HL-60 (cell line): ENCODE results near the gene F2R.

Experiments used
- DNase-seq, 2 experiments: peaks; one replicate each; pipeline ENCODE4 v3.0.0-alpha.2; 2010 to 2020; ENCODE audit warnings: low read depth in 1 of 2, low spot score in 1 of 2
- H3K27ac ChIP-seq: fragments of 250-450 bp; sonication (Bioruptor Pico); replicated peaks from 2 replicates; pipeline ENCODE4 v1.5.1; 2020; ENCODE audit warnings: mild to moderate bottlenecking, moderate library complexity
- H3K27me3 ChIP-seq: fragments of 250-450 bp; sonication (Bioruptor Pico); 2 replicates; pipeline ENCODE4 v1.5.1; 2021; ENCODE audit warnings: mild to moderate bottlenecking, moderate library complexity; ENCODE audit not compliant: insufficient read depth, poor library complexity, severe bottlenecking
- H3K4me3 ChIP-seq: replicated peaks from 2 replicates; pipeline ENCODE4 v1.5.1; 2011; ENCODE audit warnings: mild to moderate bottlenecking, control low read depth, low read length; ENCODE audit not compliant: insufficient read depth
- GABPA ChIP-seq: IDR thresholded peaks from 2 replicates; pipeline ENCODE4 v1.6.1; 2012; ENCODE audit warnings: low read depth
- POLR2AphosphoS5 ChIP-seq: IDR thresholded peaks from 2 replicates; pipeline ENCODE4 v1.6.1; 2012; ENCODE audit warnings: low read depth
- SPI1 ChIP-seq: IDR thresholded peaks from 2 replicates; pipeline ENCODE4 v1.6.1; 2012; ENCODE audit warnings: low read depth, mild to moderate bottlenecking, borderline replicate concordance
- TF ChIP-seq, protein P1 (sequence below): IDR thresholded peaks from 2 replicates; pipeline ENCODE4 v1.6.1; 2012; ENCODE audit warnings: low read depth; ENCODE audit not compliant: insufficient replicate concordance
- TF ChIP-seq, protein P2 (sequence below): IDR thresholded peaks from one replicate; pipeline ENCODE4 v1.5.1; 2011; ENCODE audit warnings: low read length, control low read depth, inconsistent platforms; ENCODE audit not compliant: insufficient read depth

The F2R gene

DNA sequence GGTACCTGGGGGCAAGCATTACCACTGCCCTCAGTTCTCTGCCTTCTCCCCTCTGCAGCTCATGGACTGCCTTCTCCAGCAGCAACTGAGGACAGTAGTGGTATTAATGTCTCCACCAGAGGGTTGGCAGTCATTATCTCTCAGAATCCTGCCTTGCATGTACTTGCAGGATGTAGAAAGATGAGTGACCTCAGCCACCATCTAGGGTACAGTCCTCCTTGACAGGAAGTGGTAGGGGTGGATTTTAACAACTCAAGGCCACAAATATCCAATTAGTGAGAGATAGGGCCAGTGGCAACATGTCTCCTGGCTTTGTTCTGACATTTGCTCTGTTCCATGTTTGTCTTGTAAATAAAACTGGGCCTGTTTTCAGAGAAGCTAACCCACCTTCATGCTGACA, 47.2 kb downstream of the F2R start:
- Histone ChIP-seq H3K4me3 (no peak overlapping the region), H3K27me3 (no peaks in the 10 kb centered on the region), H3K27ac (no peak overlapping the region)
- no peak for TF ChIP-seq SPI1
- TF ChIP-seq GABPA: no peak
- TF ChIP-seq, protein P1, sequence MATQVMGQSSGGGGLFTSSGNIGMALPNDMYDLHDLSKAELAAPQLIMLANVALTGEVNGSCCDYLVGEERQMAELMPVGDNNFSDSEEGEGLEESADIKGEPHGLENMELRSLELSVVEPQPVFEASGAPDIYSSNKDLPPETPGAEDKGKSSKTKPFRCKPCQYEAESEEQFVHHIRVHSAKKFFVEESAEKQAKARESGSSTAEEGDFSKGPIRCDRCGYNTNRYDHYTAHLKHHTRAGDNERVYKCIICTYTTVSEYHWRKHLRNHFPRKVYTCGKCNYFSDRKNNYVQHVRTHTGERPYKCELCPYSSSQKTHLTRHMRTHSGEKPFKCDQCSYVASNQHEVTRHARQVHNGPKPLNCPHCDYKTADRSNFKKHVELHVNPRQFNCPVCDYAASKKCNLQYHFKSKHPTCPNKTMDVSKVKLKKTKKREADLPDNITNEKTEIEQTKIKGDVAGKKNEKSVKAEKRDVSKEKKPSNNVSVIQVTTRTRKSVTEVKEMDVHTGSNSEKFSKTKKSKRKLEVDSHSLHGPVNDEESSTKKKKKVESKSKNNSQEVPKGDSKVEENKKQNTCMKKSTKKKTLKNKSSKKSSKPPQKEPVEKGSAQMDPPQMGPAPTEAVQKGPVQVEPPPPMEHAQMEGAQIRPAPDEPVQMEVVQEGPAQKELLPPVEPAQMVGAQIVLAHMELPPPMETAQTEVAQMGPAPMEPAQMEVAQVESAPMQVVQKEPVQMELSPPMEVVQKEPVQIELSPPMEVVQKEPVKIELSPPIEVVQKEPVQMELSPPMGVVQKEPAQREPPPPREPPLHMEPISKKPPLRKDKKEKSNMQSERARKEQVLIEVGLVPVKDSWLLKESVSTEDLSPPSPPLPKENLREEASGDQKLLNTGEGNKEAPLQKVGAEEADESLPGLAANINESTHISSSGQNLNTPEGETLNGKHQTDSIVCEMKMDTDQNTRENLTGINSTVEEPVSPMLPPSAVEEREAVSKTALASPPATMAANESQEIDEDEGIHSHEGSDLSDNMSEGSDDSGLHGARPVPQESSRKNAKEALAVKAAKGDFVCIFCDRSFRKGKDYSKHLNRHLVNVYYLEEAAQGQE: no peak
- TF ChIP-seq, protein P2, sequence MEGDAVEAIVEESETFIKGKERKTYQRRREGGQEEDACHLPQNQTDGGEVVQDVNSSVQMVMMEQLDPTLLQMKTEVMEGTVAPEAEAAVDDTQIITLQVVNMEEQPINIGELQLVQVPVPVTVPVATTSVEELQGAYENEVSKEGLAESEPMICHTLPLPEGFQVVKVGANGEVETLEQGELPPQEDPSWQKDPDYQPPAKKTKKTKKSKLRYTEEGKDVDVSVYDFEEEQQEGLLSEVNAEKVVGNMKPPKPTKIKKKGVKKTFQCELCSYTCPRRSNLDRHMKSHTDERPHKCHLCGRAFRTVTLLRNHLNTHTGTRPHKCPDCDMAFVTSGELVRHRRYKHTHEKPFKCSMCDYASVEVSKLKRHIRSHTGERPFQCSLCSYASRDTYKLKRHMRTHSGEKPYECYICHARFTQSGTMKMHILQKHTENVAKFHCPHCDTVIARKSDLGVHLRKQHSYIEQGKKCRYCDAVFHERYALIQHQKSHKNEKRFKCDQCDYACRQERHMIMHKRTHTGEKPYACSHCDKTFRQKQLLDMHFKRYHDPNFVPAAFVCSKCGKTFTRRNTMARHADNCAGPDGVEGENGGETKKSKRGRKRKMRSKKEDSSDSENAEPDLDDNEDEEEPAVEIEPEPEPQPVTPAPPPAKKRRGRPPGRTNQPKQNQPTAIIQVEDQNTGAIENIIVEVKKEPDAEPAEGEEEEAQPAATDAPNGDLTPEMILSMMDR: no peak
- TF ChIP-seq POLR2AphosphoS5: no peak
- no peak for DNase-seq

DNA sequence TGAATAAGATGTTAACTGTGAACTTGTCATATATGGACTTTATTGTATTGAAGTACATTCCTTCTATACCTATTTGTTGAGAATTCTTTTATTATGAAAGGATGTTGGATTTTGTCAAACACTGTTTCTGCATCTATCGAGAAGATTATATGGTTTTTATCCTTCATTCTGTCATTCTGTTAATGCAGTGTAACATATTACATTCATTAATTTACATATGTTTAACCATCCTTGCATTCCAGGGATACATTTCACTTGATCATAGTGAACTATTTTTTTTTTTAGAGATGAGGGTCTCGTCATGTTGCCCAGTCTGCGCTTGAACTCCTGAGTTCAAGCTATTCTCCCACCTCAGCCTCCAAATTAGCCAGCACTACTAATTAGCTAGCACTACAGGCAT, 48.4 kb downstream of the F2R start:
- H3K27ac ChIP-seq: no peak overlapping the region
- DNase-seq: no peak
- H3K27me3 ChIP-seq: no peaks in the 10 kb centered on the region
- H3K4me3 ChIP-seq: no peak overlapping the region
- TF ChIP-seq POLR2AphosphoS5: no peak
- TF ChIP-seq GABPA: no peak
- TF ChIP-seq, protein P2: no peak
- TF ChIP-seq, protein P1: no peak
- TF ChIP-seq SPI1: no peak

- no peak for DNase-seq
- no peaks in the 10 kb centered on the region for H3K27me3 ChIP-seq
- no peak overlapping the region for H3K4me3 ChIP-seq
- H3K27ac ChIP-seq: no peak overlapping the region
- TF ChIP-seq SPI1: no peak
- no peak for TF ChIP-seq POLR2AphosphoS5
- TF ChIP-seq, protein P1: no peak
- TF ChIP-seq GABPA: no peak
- TF ChIP-seq, protein P2: no peak
Observed at GRCh38 chr5:76765249-76765648, 49.3 kb downstream of the F2R start.
